Measurements from ENCODE around the gene LRIG1. TPM values are rescaled to one million over a fixed set of nuclear protein-coding genes. Genes with fewer than 3 reads are reported as not detected.

LRIG1 gene
- total and polyA plus RNA-seq, 2 donors from 2014 or later: 8.2 to 20.6 TPM

- H3K9me3 ChIP-seq (ENCODE audit: control insufficient read depth in 2 of 3, insufficient read depth in 1 of 3, low read length in 3 of 3): no peaks in the 10 kb centered on the region
- H3K27ac ChIP-seq (ENCODE audit: low read depth in 2 of 2, low read length in 2 of 2): no peak overlapping the region
- H3K27me3 ChIP-seq (ENCODE audit: control insufficient read depth, insufficient read depth, low read length): no peaks in the 10 kb centered on the region
- no peak overlapping the region for H3K9ac ChIP-seq (ENCODE audit: low read length in 3 of 3)
- no peak for FAIRE-seq
- DNase-seq: no peak
- peaks cover 0 to 8% (median 5%) of the 10 kb centered on the region in 3 donors for H3K4me1 ChIP-seq (ENCODE audit: control insufficient read depth in 2 of 3, insufficient read depth in 2 of 3, low read depth in 1 of 3, low read length in 3 of 3)
- no peak overlapping the region for H3K4me3 ChIP-seq (ENCODE audit: low read length in 3 of 3)
- intact Hi-C loops (cut with DNase I): no loop called here
- no peaks in the 10 kb centered on the region for H3K36me3 ChIP-seq (ENCODE audit: control insufficient read depth in 2 of 3, insufficient read depth in 3 of 3, low read length in 3 of 3)
- no peak for TF ChIP-seq CTCF (IDR thresholded peaks at IDR 0.05; ENCODE audit: borderline replicate concordance, extremely low read depth, insufficient read depth)
These were observed 74.7 kb downstream of the LRIG1 start for GRCh38 chr3:66426135-66426534.

GRCh38 chr3:66425576-66426114, 75.2 kb downstream of the LRIG1 start:
- DNase-seq (peak in 2 of 5 donors; percentile 33 to 53), FAIRE-seq (no peak)
- Histone ChIP-seq H3K4me3 (ENCODE audit: low read length in 3 of 3) (no peak overlapping the region), H3K4me1 (ENCODE audit: control insufficient read depth in 2 of 3, insufficient read depth in 2 of 3, low read depth in 1 of 3, low read length in 3 of 3) (peaks cover 0 to 8% (median 5%) of the 10 kb centered on the region in 3 donors), H3K9me3 (ENCODE audit: control insufficient read depth in 2 of 3, insufficient read depth in 1 of 3, low read length in 3 of 3) (no peaks in the 10 kb centered on the region), H3K27ac (ENCODE audit: low read depth in 2 of 2, low read length in 2 of 2) (no peak overlapping the region), H3K36me3 (ENCODE audit: control insufficient read depth in 2 of 3, insufficient read depth in 3 of 3, low read length in 3 of 3) (no peaks in the 10 kb centered on the region), H3K27me3 (ENCODE audit: control insufficient read depth, insufficient read depth, low read length) (no peaks in the 10 kb centered on the region), H3K9ac (ENCODE audit: low read length in 3 of 3) (no peak overlapping the region)
- intact Hi-C loops (cut with DNase I): no loop called here
- no peak for TF ChIP-seq CTCF (IDR thresholded peaks at IDR 0.05; ENCODE audit: borderline replicate concordance, extremely low read depth, insufficient read depth)

- no peaks in the 10 kb centered on the region for H3K36me3 ChIP-seq (ENCODE audit: control insufficient read depth in 2 of 3, insufficient read depth in 3 of 3, low read length in 3 of 3)
- FAIRE-seq (no peak), DNase-seq (no peak)
These were observed 75.8 kb downstream of the LRIG1 start for GRCh38 chr3:66425032-66425431.

More at GRCh38 chr3:66425032-66425431, 75.8 kb downstream of the LRIG1 start:
- Histone ChIP-seq H3K9ac (ENCODE audit: low read length in 3 of 3) (no peak overlapping the region), H3K9me3 (ENCODE audit: control insufficient read depth in 2 of 3, insufficient read depth in 1 of 3, low read length in 3 of 3) (no peaks in the 10 kb centered on the region), H3K27me3 (ENCODE audit: control insufficient read depth, insufficient read depth, low read length) (no peaks in the 10 kb centered on the region), H3K4me3 (ENCODE audit: low read length in 3 of 3) (no peak overlapping the region), H3K4me1 (ENCODE audit: control insufficient read depth in 2 of 3, insufficient read depth in 2 of 3, low read depth in 1 of 3, low read length in 3 of 3) (peaks cover 0 to 8% (median 5%) of the 10 kb centered on the region in 3 donors), H3K27ac (ENCODE audit: low read depth in 2 of 2, low read length in 2 of 2) (no peak overlapping the region)
- TF ChIP-seq CTCF (IDR thresholded peaks at IDR 0.05; ENCODE audit: borderline replicate concordance, extremely low read depth, insufficient read depth): no peak
- intact Hi-C loops (cut with DNase I): no loop called here
